Testis (tissue), 3 donors: ENCODE data around the gene SHISA7. TPM values are rescaled to one million over a fixed set of nuclear protein-coding genes. Genes with fewer than 3 reads are reported as not detected.
"Not testable (repeated sequence)": the region's sequence is repeated elsewhere in the genome, so short reads cannot be mapped to it uniquely, and the experiment has no call there.

Experiments
- DNase-seq: peaks from one replicate; pipeline ENCODE4 v3.0.0-alpha.2; 2019
- H3K27ac ChIP-seq, 2 donors: fragments of 200-600 bp; sonication (generic); one replicate each; pipeline ENCODE4 v1.5.1; 2019
- H3K27me3 ChIP-seq: fragments of 200-600 bp; sonication (generic); one replicate; pipeline ENCODE4 v1.5.1; 2019
- H3K36me3 ChIP-seq: fragments of 200-600 bp; sonication (generic); one replicate; pipeline ENCODE4 v1.5.1; 2017; ENCODE audit warnings: low read depth; ENCODE audit errors: missing control alignments
- H3K4me1 ChIP-seq: fragments of 200-600 bp; sonication (generic); one replicate; pipeline ENCODE4 v1.5.1; 2019
- H3K4me3 ChIP-seq, 2 donors: fragments of 200-600 bp; sonication (generic); one replicate each; pipeline ENCODE4 v1.5.1; 2017 to 2019
- H3K9me3 ChIP-seq: fragments of 200-600 bp; sonication (generic); one replicate; pipeline ENCODE4 v1.5.1; 2017
- POLR2A ChIP-seq: fragments of 450-650 bp; IDR thresholded peaks from one replicate; pipeline ENCODE4 v1.6.1; 2017; ENCODE audit warnings: antibody characterized with exemption, mild to moderate bottlenecking, moderate library complexity
- WGBS, 2 donors: methylation state at CpG; one replicate each; pipeline ENCODE4 v1.1.5; 2018; 5-methylcytosine and 5-hydroxymethylcytosine counted together
- intact Hi-C: fragments of 100-400 bp; cut with DNase I; formaldehyde crosslinking; loops from one replicate; pipeline ENCODE4 v1.15.1; 2023; ENCODE audit warnings: low total_unique reads
- polyA plus RNA-seq: library from polyadenylated mRNA; stranded (reverse); fragments of 350-450 nt; fragmentation: Illumina TruSeq; extraction: RNeasy Lipid Tissue Mini Kit (QIAGEN cat#74804); gene quantifications from one replicate; pipeline ENCODE4 v1.2.3, GENCODE V29; 2014; ENCODE audit warnings: low read depth, low replicate concordance; ENCODE audit not compliant: insufficient read depth
- total RNA-seq, 2 donors: library from RNA; depleted of rRNA; stranded (reverse); fragments of >200 nt; gene quantifications; one replicate each; pipeline ENCODE4 v1.2.3, GENCODE V29; 2016
- TF ChIP-seq, protein P1 (sequence below), 3 experiments: fragments of 450-650 bp in 2 of 3; fragments of 200-600 bp in 1 of 3; sonication (generic) in 1 of 3; IDR thresholded peaks; one replicate each; pipeline ENCODE4 v1.5.1; 2016 to 2019; ENCODE audit warnings: antibody characterized with exemption in 3 of 3, mild to moderate bottlenecking in 2 of 3, moderate library complexity in 1 of 3

SHISA7 gene
- total and polyA plus RNA-seq, 3 donors from 2014 or later: 0.43 to 1.0 (median 0.45) TPM

DNA sequence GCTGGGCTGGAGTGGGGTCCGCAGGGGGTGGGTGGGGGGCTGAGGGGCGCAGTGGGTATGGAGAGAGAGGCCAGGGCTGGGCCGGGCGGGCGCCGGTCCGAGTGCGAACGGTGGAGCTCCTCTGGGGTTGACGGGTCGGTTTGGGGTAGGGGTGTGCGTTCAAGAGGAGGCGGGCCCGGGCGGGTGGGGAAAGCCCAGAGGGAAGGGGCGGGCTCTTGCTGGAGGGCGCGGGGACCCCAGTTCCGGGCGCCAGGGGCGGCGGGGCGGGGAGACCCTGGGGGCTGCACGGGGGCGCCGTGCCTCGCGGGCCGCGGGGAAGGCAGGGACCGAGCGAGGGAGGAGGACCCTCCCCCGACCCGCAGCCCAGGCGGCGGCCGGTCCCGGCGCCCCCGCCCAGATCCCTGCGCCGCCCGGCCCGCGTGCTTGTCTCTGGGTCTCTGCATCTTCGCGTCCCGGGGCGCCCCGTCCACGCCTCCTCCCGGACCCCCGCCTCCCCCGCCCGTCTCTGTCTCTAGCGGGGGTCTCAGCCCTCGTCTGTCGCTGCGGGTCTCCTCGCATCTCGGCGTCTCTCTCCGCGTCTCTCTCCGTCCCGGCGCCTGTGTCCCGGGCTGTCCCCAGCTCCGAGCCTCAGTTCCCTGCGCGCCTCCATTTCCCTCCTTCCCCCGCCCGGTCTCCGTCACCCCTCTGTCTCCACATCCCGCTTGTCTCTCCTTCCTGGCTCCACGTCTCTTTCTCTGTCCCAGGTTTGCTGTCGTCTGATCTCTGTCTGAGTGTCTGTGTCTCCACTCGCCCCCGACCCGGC is 8.3 kb upstream of the SHISA7 start:
- peaks cover 26% of the 10 kb centered on the region for H3K4me1 ChIP-seq
- no peak overlapping the region for H3K27ac ChIP-seq
- H3K36me3 ChIP-seq: no peaks in the 10 kb centered on the region
- H3K4me3 ChIP-seq: peak overlapping the region; percentile 7 to 39
- no peaks in the 10 kb centered on the region for H3K9me3 ChIP-seq
- intact Hi-C loops: no loop called here
- no peaks in the 10 kb centered on the region for H3K27me3 ChIP-seq
- TF ChIP-seq, protein P1, sequence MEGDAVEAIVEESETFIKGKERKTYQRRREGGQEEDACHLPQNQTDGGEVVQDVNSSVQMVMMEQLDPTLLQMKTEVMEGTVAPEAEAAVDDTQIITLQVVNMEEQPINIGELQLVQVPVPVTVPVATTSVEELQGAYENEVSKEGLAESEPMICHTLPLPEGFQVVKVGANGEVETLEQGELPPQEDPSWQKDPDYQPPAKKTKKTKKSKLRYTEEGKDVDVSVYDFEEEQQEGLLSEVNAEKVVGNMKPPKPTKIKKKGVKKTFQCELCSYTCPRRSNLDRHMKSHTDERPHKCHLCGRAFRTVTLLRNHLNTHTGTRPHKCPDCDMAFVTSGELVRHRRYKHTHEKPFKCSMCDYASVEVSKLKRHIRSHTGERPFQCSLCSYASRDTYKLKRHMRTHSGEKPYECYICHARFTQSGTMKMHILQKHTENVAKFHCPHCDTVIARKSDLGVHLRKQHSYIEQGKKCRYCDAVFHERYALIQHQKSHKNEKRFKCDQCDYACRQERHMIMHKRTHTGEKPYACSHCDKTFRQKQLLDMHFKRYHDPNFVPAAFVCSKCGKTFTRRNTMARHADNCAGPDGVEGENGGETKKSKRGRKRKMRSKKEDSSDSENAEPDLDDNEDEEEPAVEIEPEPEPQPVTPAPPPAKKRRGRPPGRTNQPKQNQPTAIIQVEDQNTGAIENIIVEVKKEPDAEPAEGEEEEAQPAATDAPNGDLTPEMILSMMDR (IDR thresholded peaks at IDR 0.05): no peak
- TF ChIP-seq POLR2A: no peak
- DNase-seq: no peak
- 1% methylated on average over 43 to 79 of the region's 80 CpGs for WGBS, 2 donors

DNA sequence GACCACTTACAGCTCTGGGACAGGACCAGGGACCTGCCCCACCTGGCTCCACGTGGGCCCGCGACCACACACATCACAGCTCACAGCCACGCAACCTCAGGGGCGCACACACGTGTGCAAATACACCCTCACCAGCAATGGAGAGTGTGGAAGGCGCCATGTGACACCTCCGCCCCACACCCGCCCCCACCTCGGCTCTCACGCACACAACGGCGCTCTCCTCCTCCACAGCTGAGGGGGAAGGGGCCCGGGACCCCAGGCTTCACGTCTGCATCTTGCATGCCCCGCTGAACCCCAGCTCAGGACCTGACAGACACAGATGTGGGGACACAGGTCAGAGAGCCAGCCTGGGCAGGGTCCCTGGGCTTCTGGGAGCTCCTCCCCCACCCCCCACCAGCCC is 6.4 kb upstream of the SHISA7 start:
- 52% methylated on average over 6 of the region's 16 CpGs; no CpG with 5 or more reads in 1 of the 2 donors for WGBS, 2 donors
- peaks cover 25% of the 10 kb centered on the region for H3K4me1 ChIP-seq
- H3K4me3 ChIP-seq: no peak overlapping the region
- H3K27me3 ChIP-seq: no peaks in the 10 kb centered on the region
- no peak overlapping the region for H3K27ac ChIP-seq
- intact Hi-C loops: no loop called here
- no peaks in the 10 kb centered on the region for H3K36me3 ChIP-seq
- no peaks in the 10 kb centered on the region for H3K9me3 ChIP-seq
- no peak for DNase-seq
- TF ChIP-seq, protein P1 (IDR thresholded peaks at IDR 0.05): no peak
- TF ChIP-seq POLR2A: no peak

DNA sequence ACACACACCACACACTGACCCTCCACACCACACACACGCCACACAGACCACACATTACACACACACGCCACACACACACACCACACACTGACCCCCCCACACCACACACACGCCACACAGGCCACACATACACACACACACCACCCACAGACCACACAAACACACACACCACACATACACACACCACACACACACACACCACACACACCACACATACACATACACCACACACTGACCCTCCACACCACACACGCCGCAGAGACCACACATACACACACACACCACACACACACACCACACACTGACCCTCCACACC is 5.0 kb upstream of the SHISA7 start:
- H3K4me3 ChIP-seq, H3K36me3 ChIP-seq, H3K27ac ChIP-seq, intact Hi-C loops, DNase-seq, H3K27me3 ChIP-seq, H3K9me3 ChIP-seq: not testable (repeated sequence)
- peaks cover 13% of the 10 kb centered on the region for H3K4me1 ChIP-seq
- WGBS, 2 donors: 81 to 82% methylated on average over 5 of the region's 5 CpGs

DNA sequence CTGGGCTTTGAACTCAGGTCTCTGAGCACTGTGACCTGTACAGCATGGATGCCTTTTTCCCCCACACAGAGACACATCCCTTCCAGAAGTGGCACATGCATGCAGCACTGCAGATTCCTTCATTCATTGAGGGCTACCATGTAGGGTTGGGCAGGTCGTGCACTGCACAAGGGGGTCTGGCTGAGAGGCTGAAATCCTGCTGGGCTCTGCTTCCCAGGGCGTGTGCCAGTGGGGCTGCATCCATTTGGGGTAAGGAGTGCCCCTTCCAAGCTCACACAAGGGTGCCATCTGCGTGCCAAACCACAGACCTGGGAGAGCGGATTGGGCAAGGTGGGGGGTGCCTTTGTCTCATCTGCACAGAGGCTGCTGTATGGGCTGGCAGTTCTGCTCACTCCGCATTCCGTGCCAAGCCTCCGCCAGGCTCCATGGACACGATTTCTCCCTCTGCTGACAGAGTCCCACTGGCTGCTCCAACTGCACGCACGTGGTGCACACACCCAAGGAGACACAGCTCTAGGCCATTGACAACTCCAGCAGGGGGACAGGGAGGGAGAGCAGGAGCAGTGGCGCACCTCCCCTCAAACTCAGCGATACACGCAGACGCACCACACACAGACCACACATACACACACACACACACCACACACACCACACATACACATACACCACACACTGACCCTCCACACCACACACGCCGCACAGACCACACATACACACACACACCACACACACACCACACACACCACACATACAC is 4.5 kb upstream of the SHISA7 start:
- DNase-seq: no peak
- no peaks in the 10 kb centered on the region for H3K27me3 ChIP-seq

DNA sequence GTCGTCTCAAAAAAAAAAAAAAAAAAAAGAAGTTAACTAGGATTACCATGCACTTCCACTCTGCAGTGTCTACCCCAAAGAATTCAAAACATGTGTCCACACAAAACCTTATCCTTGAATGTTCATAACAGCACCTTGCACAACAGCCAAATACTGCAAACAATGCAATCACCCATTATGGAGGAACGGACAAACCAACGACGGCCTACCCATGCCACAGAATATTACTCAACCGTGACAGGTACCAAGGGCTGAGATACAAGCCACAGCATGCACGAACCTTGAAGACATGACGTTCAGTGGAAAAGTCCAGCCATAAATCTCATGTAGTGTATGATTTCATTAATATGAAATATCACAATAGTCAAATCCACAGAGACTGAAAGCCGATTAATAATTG is 3.0 kb upstream of the SHISA7 start:
- H3K27me3 ChIP-seq: no peaks in the 10 kb centered on the region

More for the DNA sequence above, 4.5 kb upstream of the SHISA7 start:
- intact Hi-C loops: no loop called here
- Histone ChIP-seq H3K4me3 (no peak overlapping the region), H3K27ac (no peak overlapping the region), H3K36me3 (no peaks in the 10 kb centered on the region), H3K9me3 (no peaks in the 10 kb centered on the region), H3K4me1 (peaks cover 9% of the 10 kb centered on the region)
- 37% methylated on average over 8 to 16 of the region's 16 CpGs for WGBS, 2 donors
- TF ChIP-seq POLR2A: no peak
- TF ChIP-seq, protein P1 (IDR thresholded peaks at IDR 0.05): no peak

More for the DNA sequence above, 3.0 kb upstream of the SHISA7 start:
- intact Hi-C loops: no loop called here
- Histone ChIP-seq H3K36me3 (no peaks in the 10 kb centered on the region), H3K9me3 (no peaks in the 10 kb centered on the region), H3K4me1 (no peaks in the 10 kb centered on the region), H3K27ac (no peak overlapping the region), H3K4me3 (no peak overlapping the region)
- no peak for DNase-seq
- TF ChIP-seq POLR2A: no peak
- TF ChIP-seq, protein P1 (IDR thresholded peaks at IDR 0.05): no peak
- WGBS, 2 donors: 72% methylated on average over 8 of the region's 8 CpGs
